HG03565 (cell line): ENCODE measurements around the gene ASCL2.
A peak's percentile ranks its signal among the peaks of the same experiment; 100 is the strongest.

Experiments used
- ATAC-seq: cut with Tn5 transposase; IDR thresholded peaks from one replicate; pipeline ENCODE4 v1.9.1; 2021; ENCODE audit warnings: mild to moderate bottlenecking, moderate library complexity; ENCODE audit not compliant: unreplicated experiment

Gene ASCL2

DNA sequence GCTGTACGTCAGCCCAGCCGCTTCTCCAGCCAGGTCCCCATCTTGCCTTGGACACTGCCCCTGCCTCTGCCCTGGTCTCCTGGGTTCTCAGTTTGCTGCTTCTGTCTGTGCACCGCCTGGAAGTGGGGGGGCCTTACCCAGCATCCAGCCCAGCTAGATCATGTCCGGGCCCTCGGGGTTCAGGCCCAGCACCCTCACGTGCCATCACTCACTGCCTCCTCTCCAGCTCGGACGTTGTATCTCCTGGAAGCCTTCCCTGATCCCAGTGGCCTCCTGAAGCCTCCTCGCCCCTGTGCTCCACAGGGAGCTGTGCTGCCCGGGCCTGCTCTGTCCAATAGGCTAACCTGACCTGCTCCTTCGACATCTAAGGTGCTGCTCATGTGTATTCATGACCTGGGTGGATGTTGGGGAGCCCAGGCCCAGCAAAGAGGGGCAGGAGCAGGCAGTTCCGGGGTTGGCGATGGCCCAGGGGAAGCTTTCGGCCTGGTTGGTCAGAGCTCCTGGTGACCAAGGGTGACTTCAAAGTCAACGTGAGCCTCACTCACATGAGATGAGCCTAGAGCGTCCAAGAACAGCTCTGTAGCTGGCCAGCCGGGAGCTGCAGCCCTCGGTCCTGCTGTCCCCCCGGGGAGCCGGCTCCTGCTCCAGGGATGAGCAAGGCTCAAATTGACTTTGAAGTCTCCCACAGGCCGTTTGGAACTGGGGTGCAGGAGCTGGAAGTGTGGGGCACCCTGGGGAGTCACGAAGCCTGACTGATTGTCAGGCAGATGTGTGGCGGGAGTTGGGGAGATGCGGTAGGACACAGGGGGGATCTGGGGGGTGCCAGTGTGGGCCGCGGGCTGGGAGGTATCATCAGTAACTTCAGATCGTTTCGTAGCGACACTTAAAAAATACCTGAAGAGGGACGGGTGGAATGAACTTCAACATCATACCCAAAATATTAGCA lies 5.2 kb upstream of the ASCL2 start:
- ATAC-seq: no peak

DNA sequence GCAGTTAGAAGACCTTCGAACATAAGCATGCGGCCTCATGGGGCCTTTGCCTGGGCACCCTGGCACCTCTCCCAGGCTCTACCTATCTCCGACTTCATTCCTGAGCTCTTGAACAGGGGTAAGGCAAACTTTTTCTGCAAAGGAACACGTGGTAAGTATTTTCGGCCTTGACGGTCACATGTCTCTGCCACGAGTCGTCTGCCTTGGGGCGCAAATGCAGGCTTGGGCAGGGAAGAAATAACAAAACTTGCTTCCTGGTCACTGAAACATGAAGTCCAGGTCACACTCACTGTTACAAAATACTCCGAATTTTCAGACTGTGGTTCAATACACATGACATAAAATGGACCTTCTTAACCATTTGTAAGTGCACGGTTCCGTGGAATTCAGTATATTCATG lies 3.4 kb upstream of the ASCL2 start:
- no peak for ATAC-seq

DNA sequence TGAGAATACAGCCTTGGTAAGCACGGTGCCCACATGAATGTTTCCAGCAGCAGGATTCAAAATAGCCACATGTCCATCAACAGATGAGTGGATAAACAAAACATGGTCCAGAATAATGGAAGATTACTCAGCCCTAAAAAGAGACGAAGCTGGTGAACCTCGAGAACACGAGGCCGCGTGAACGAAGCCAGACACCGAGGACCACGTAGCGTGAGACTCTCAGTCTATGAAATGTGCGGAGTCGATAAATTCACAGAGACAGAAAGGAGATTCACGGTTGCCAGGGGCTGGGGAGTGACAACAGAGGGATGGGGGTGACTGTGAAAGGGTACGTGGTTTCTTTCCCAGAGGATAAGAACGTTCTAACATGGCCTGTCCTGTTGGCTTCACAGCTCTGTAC lies 2.9 kb upstream of the ASCL2 start:
- ATAC-seq: no peak

DNA sequence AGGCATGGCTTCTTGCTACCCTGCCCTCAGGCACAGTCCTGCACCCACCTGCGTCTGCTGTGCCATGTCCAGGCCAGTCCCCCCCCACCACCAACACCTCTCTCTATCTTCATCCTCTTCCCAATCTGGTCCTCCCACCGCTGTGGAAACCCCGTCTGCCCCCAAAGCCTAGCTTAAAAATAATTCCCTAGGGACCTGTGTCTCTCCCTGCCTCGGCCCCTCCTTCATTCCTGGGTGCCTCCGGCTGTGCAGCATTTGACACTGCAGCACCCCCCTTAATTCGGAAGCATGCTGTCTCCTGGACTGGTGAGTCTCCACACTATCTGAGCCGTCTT lies 2.5 kb upstream of the ASCL2 start:
- ATAC-seq: no peak

DNA sequence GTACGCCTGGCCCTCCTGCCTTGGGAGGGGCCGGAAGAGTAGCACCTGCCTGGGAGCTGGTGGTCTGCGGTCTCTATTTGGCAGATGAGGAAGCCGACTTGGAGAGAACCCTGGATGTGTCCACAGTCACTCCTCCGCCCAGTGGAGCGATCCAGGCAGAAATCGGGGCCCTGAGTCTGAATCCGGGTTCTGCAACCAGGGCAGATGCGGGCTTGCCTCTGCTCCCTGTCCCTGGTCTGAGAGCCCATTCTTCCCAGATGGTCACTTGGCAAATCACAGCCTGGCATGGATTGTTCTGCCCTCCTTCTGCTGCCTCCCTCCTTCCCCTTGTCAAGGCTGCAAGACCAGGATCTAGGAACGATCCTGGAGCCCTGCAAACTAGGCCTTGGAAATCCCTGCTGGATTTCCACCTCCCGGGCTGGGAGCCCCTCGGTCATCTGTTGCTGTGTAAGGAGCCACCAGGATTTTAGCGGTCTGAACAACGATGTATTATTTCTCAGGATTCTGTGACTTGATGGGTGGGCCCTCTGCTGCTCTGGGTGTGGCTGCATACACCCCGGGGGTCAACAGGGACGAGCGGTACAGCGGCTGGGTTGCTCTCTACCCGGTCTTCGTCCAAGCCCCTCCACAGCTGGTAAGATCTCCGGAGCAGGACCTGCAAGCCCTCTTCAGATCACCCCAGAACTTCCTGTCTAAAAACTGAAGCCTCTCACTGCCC lies 2.0 kb upstream of the ASCL2 start:
- no peak for ATAC-seq

DNA sequence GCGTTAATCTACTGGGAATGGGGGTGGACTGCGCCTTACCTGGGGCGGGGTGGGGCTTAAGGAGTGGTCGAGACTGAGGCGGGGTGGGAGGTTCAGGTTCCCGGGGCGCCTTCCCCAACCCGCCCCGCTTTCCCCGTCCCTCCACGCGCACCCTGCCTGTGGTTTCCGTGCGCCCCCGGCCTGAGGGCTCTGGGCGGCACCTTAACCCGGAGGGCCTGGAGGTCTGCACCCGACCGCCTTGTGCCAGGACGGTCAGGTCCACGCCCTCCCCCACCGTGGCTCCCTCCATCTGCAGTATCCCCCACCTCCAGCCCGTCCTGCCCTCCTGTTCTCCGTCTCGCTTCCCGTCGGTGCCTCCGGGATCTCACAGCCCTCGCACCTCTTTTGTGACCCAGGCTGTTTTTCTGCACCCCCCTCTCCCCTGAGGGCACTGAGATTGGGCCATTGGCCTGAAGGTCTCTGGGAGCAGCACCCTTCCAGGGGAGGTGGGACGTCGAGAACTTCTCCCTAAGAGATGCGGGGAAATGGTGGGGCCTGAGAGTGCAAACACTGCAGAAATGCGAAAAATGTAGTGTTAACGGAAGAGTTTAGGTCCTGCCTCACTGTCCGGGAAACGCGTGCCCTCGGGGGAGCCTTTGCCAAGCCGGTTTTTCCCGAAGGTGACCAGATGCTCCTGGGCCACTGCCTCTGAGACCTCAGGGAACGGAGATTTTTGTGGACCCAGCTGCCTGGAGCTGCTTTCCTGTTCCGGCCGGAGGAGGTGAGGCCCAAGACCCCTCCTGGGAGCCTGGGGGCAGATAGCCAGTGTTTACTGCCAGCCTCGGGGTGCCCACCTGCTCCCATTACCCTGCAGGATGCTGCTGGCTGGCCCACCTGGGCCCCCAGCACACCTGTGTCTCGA lies 1.2 kb upstream of the ASCL2 start:
- no peak for ATAC-seq

DNA sequence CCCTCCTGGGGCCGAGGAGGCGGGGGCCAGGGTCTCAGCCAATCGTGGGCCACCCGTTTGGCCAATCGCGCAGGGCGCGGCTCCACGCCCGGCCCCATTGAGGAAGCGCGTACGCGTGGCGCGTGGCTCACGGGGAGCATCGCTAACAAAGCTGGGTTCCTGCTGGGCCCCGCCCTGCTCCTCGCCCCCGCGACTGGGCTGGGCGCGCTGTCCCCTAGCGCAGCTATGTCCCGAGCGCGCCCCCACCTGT lies 614 bp upstream of the ASCL2 start:
- no peak for ATAC-seq

DNA sequence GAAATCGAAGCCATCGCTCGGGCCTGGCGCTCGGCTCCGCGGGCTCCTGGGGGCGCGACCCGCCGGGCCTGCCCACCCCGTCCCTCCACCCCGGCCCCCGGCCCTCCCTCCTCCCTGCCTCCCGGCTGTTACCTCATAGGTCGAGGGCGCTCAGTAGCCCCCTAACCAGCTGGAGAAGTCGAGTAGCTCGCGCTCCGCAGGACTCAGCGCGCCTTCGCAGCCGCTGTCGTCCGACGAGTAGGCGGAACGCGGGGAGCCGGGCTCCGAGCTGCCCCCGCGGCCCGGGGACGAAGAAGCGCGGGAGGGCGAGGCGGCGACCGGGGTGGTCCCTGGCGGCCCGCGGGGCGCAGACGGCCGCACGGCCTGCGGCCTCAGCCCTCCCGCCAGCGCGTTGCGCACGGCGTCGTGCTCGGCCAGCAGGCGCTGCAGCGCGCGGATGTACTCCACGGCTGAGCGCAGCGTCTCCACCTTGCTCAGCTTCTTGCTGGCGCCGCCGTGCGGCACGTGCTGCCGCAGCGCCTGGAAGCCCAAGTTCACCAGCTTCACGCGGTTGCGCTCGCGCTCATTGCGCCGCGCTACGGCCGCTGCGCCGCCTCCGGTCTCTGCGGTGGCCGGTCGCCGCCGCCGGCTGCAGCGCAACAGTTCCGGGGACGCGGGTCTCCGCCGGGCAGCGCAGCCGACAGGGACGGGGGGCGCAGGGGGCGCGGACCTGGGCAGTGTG lies 627 bp downstream of the ASCL2 start:
- ATAC-seq: no peak

DNA sequence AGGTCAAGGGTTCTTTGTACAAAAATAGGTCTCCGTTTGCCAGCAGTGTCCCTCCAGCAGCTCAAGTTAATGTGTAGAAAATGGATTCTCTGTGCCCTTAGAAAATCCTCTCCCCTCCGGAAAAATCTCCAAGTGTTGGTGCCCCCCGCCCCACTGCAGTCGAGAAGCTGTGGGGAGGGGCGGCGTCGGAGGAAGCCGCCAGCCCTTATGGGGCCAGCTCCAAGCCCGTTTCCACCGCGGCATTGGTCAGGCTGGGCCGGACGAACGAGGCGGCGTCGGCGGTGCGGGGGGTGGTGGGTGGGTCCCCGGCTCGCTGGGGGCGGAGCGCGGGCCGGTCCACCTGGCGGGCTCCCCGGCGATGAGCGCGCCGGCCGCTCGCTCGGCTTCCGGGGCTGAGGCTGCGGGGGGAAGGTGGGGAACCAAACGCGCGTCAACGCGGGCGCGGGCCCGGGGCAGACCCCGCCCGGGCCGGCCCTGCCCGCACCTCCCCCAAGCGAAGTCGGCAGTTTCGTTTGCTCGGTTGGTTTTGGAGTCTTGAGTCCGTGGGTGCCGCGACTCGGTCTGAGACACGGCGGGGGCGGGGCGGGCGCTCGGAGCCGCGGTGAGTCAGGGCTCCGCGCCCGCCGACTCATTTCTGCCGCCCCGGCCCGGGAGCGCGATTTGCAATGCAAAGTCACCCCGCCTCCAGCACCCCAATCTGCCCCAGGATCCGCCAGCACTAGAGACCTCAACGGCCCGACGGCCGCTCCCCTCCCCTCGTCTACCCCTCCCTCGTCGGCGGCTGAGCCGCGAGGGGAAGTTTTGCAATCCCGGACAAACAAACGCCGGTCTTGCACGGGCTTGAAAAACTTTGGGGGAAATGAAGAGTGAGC lies 1.4 kb downstream of the ASCL2 start:
- ATAC-seq: no peak

DNA sequence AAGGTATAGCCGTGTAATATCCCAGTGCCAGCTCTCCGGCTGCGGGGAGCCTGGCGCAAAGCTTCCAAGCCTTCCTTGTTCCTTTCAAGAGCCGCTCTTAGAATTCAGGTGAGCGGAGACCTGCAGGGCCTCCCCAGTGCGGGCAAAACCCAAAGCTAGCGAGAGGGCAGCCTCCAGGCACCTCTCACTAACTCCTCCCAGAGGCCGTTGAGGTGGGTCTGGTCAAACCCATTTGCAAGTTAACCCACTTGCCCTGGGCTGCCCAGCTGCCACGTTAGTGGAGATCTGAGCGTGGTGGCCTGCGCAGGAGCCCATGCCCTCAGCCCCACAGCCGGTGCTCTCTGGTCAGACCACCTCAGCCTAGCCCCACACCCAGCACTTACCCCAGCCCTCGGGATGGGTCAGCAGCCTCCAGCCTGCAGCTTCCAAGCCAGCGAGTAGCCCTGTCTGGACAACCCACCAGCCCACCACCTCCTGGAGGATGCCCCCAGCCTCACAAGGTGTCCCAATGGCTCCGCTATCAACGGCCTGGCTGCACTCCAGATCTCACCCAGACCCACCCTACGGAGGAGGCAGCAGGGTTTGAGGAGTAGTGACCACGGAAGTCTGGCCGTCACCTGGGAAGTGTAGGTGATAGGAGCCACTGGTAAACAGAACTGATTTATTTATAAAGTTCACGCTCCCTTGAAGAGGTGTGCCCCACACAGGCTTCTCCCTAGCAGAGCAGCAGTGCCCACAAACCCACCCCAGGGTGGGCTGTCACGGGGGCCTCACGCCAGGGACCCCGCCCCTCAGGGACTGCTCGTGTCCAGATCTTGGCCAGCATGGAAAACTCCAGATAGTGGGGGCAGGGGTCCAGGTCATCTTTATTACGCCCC lies 2.3 kb downstream of the ASCL2 start:
- no peak for ATAC-seq

DNA sequence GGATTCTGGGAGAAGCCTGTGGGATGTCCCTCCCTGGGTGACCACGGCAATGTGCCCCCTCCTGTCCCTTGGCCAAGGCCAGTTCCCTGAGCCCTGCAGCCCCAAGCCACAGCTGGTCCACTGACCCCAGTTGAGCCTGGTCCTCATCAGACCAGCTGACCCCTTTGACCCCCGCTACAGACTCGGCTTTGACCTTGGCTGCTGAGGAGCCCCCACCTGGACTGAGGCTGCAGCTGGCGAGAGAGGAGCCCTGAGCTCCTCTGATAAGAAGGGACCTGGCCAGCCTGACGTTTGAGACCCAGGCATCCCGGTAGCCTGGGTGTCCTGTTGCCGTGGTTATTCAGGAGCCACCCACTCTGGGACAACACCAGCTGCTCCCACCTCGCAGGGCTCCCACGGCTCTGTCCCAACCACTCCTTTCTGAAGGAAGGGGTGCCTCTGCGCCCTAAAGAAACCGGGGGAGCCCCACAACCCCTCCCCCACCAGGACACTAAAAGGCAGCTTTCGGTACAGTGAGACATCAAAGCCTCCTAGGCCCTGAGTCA lies 3.0 kb downstream of the ASCL2 start:
- ATAC-seq: no peak

DNA sequence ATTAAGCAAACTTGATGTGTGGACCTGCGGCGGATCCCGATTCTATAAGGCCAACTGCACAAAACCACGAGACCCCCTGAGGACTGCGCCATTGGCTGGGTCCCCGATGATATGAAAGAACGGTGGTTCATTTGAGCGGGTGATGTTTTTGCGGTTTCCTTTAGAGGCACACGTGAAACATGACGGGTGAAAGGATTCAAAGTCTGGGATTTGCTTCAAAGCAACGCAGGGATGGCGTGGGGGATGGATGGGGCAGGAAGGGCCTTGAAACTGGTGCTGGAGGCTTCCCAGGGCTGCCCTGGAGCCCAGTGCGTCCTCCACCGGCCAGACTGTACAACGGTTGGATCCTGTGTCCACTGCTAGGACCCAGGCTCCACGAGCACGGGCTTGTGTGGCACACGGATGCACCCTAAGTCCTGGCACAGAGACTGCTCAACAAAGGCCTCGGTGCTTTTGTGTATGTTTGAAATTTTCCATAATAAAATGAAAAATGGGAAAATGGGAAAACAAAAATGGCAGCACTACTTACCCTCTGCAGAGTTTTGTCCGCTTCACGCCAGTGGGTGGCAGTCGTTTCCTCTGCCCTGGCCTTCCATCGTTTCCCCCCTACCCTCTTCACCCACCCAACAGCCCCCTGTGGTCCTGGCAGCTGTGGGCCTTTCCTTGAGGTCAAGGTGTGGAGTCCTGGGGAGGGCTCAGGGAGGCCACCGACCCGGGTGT lies 3.6 kb downstream of the ASCL2 start:
- no peak for ATAC-seq

DNA sequence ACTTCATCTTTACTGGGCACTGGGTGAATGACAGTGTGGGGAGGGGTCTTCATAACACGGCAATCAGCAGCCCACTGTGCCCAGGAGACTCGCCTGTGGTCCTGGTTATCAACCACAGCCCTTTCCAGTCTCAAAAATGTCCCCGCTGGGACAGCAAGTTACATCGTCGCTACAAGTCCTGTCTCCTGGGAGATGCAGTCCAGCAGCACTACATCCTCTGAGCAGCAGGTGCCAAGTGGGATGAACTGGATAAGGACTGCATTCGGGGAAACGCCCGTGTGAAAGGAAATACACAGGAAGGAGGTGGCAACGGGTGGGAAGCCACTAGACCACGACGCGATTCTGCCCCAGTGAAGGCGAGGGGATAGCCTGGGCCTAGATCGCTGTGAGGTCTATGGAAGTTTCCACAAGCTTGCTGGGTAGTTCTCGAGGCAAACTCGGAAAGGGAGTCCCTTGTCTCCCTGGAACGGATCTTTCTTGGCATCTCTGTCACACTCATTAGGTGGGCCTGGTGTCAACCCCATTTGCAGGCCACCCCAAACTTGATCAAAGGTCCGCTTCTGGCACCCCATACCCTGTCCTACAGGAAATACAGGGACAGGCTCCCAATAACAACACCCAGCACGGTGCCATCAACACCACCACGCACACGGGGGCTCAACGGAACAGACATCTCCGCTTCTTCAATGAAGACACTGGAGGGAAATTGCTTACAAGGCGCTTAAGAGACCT lies 4.4 kb downstream of the ASCL2 start:
- ATAC-seq: no peak

DNA sequence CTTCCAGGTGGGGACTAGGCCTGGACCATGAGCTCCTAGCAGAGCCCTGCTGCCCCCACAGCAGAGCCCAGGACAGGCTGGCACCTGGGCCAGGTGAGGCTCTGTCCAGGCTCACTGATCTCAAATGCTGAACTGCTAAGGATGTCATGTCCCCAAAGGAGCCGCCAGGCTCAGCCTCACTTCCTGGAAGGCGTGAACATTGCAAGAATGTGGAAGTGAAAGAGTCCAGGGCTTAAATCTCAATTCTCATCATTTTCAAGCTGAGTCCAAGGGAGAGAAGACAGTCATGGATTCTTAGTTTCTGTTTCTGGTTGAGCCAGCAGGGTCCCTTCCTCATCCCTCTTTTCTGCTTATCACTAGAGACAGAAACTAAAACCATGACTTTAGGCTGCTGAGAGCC lies 5.0 kb downstream of the ASCL2 start:
- peak; percentile 57 for ATAC-seq

DNA sequence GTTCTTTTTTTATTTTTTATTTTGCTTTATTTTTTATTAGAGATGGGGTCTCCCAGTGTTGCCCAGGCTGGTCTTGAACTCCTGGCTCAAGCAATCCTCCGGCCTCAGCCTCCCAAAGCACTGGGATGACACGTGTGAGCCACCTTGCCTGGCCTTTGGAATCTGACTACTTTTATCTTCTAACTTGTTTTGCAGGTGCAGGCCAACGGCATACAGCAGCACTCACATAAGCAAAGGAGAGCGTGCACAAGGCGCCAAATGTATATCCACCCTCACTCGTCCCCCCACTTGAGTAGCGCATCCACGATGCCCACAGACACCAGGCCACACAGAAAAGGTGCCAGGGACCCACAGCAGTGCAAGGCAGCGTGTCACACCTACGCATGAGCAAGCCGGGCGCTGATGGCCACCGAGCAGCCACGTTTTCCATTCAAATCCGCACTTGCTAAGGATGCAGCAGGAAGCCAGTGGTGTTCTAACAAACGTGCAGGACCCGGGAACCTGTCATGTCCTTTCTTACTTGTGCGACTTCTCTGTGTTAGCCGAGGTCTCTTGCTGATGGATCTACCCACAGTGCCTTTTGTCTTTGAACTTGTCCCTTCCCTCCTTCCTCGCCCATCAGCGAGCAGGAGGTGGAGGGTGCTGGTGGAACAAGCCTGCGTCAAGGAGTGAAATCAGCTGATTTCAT lies 5.9 kb downstream of the ASCL2 start:
- ATAC-seq: no peak

DNA sequence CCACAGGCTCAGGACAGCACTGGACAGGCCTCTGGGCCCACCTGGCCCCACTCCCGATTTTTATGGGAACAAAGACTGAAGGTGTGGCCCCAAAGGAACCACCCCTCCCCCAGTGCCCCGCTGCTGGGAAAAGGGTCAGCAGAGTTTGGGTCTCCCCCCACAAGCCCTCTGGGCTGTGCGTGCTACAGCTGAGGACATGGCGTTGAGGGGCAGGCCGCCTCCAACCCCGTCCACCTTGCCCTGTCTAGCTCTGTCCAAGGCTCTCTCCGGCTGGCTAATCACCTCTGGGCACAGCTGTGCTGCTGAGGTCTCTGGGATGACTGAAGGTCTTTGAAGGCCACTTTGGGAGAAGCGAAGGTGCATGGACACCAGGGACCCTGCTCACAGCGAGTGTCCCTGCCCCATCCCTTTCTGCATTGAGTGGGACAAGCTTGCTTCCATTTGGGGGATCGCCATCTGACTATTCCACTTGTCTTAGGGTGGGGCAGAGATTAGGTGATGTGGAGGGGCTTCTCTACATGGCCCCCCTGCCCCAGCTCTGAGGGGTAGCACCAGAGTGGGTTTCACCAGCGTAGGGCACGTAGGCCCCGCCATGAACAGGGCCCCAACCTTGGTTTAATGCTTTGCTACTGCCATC lies 6.5 kb downstream of the ASCL2 start:
- ATAC-seq: no peak
